CD4-positive, alpha-beta T cell treated with Interleukin-17A for 4 hours (primary cell): ENCODE data around the gene SYT15.

Experiments used
- DNase-seq: peaks from one replicate; pipeline ENCODE4 v3.0.0-alpha.2; 2020; ENCODE audit warnings: mixed read lengths

Gene SYT15

GRCh38 chr10:46545861-46546590 is 32.9 kb upstream of the SYT15 start:
- peak; percentile 2 for DNase-seq

GRCh38 chr10:46546591-46547540 is 32.1 kb upstream of the SYT15 start:
- DNase-seq, result peak; percentile 3

GRCh38 chr10:46547541-46548497 is 31.1 kb upstream of the SYT15 start:
- peak; percentile 3 for DNase-seq

GRCh38 chr10:46548498-46549090 is 30.3 kb upstream of the SYT15 start:
- DNase-seq, result peak; percentile 1

GRCh38 chr10:46549171-46550075 is 29.5 kb upstream of the SYT15 start:
- DNase-seq, result peak; percentile 3

GRCh38 chr10:46550076-46550790 is 28.7 kb upstream of the SYT15 start:
- peak; percentile 4 for DNase-seq

- peak; percentile 1 for DNase-seq
These were observed 27.9 kb upstream of the SYT15 start for GRCh38 chr10:46550795-46551700.

GRCh38 chr10:46551701-46552525 is 27.0 kb upstream of the SYT15 start:
- DNase-seq, result peak; percentile 3

GRCh38 chr10:46552526-46553237 is 26.2 kb upstream of the SYT15 start:
- peak; percentile 2 for DNase-seq

- peak; percentile 3 for DNase-seq
These were observed 25.5 kb upstream of the SYT15 start for GRCh38 chr10:46553238-46554049.

GRCh38 chr10:46554166-46554781 is 24.7 kb upstream of the SYT15 start:
- DNase-seq, result peak; percentile 2

GRCh38 chr10:46555366-46555712 is 23.6 kb upstream of the SYT15 start:
- no peak for DNase-seq

GRCh38 chr10:46555713-46556514 is 23.0 kb upstream of the SYT15 start:
- DNase-seq, result peak; percentile 5

- DNase-seq, result peak; percentile 4
These were observed 22.2 kb upstream of the SYT15 start, which contains the start of gene GPRIN2 for GRCh38 chr10:46556515-46557318. TSS of gene GPRIN2 (minus strand) at chr10:46556658. CDS start at chr10:46550736, 5,922 bp downstream.
